ENCODE measurements around the gene ITSN2. TPM values are rescaled to one million over a fixed set of nuclear protein-coding genes. Genes with fewer than 3 reads are reported as not detected.

ITSN2 gene
- total and polyA plus RNA-seq, 2 of the 8 experiments (the other 6 are each of a cell fraction or from before 2014, with no cell fraction given), result 9.3 to 17.0 TPM

DNA sequence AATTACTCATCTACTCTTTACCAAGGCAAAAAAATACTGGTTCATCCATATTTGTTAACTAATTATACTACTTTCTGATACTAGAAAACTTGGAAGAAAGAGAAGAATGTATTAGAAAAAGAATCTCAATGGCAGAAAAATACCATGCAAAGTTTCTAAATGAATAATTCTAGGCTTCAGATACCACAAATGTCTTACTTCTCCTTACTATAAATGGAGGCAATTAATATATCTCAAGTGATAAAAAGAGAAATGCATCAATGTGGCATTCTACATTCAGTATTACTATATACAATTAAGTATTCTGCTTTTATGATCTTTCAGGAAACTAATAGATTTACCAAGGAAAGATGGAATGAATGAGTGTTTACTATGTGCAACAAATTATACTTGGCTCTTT lies 85.5 kb downstream of the ITSN2 start:
- H3K23me2 ChIP-seq (ENCODE audit: low read depth, low read length), result no peaks in the 10 kb centered on the region
- H3K79me1 ChIP-seq (ENCODE audit: low read depth, low read length), result no peaks in the 10 kb centered on the region

More for the DNA sequence above, 85.5 kb downstream of the ITSN2 start:
- H3K4me2 ChIP-seq (ENCODE audit: insufficient read depth in 1 of 2, low read depth in 2 of 2, low read length in 2 of 2), result no peak overlapping the region
- no peak overlapping the region for H3K56ac ChIP-seq (replicated peaks; ENCODE audit: insufficient read length, low read depth, low read length)
- H4K8ac ChIP-seq (ENCODE audit: extremely low read depth, insufficient read depth, low read length), result no peak overlapping the region
- H2AFZ ChIP-seq (ENCODE audit: low read length), result no peak overlapping the region
- no peak overlapping the region for H4K91ac ChIP-seq (replicated peaks; ENCODE audit: insufficient read length, low read length)
- H3K9ac ChIP-seq (replicated peaks in 1 of 4; ENCODE audit: extremely low read depth in 1 of 4, low read depth in 3 of 4, low read length in 3 of 4), result no peak overlapping the region
- H4K5ac ChIP-seq (ENCODE audit: insufficient read length, low read depth, low read length), result no peak overlapping the region
- no peak overlapping the region for H2BK12ac ChIP-seq (ENCODE audit: low read depth, low read length)
- H3K14ac ChIP-seq (ENCODE audit: insufficient read length), result no peak overlapping the region
- no peak overlapping the region for H3K4ac ChIP-seq (replicated peaks; ENCODE audit: insufficient read length, low read depth, low read length)
- H3K18ac ChIP-seq (ENCODE audit: extremely low read depth, low read length), result no peak overlapping the region
- H4K20me1 ChIP-seq (replicated peaks in 1 of 2; ENCODE audit: control insufficient read depth in 1 of 2, insufficient read depth in 2 of 2, low read length in 2 of 2), result no peaks in the 10 kb centered on the region
- H3K27ac ChIP-seq (ENCODE audit: low read depth, low read length), result no peak overlapping the region
- H2BK20ac ChIP-seq (ENCODE audit: low read length), result no peak overlapping the region
- no peaks in the 10 kb centered on the region for H3K9me3 ChIP-seq (ENCODE audit: insufficient read depth in 2 of 2, low read depth in 1 of 2, low read length in 1 of 2)
- CTCF ChIA-PET (ENCODE audit: partially characterized antibody), result no interaction called here
- H2BK5ac ChIP-seq (ENCODE audit: low read depth, low read length), result no peak overlapping the region
- POLR2A ChIA-PET (ENCODE audit: partially characterized antibody), result no interaction called here
- no peak overlapping the region for H3K23ac ChIP-seq (ENCODE audit: insufficient read length)
- FAIRE-seq, result no peak
- no peak for DNase-seq (ENCODE audit: low read depth in 1 of 2, low spot score in 2 of 2)
- no peak for TF ChIP-seq SP2 (IDR thresholded peaks at IDR 0.05; ENCODE audit: low read length)
- no peak overlapping the region for H3K4me3 ChIP-seq (ENCODE audit: extremely low read depth in 1 of 4, insufficient read depth in 2 of 4, low read depth in 3 of 4, low read length in 4 of 4)
- H3K36me3 ChIP-seq (ENCODE audit: control insufficient read depth in 2 of 4, insufficient read depth in 4 of 4, low read length in 3 of 4), result peaks cover 0 to 5% (median under 1%) of the 10 kb centered on the region in 4 experiments; a peak in 2 of 8 replicates
- no peaks in the 10 kb centered on the region for H3K27me3 ChIP-seq (replicated peaks in 1 of 4; ENCODE audit: control insufficient read depth in 3 of 4, extremely low read depth in 1 of 4, insufficient read depth in 3 of 4, low read length in 3 of 4)
- no peak overlapping the region for H2AK5ac ChIP-seq (ENCODE audit: low read depth, low read length)
- H2BK15ac ChIP-seq (ENCODE audit: low read length), result no peak overlapping the region
- H3K79me2 ChIP-seq (ENCODE audit: control insufficient read depth in 1 of 2, insufficient read depth in 2 of 2, low read length in 2 of 2), result no peaks in the 10 kb centered on the region
- H2BK120ac ChIP-seq (replicated peaks; ENCODE audit: low read depth, low read length), result no peak overlapping the region
- peaks cover 0 to 2% (median 1%) of the 10 kb centered on the region in 4 experiments; a peak in 2 of 7 replicates for H3K4me1 ChIP-seq (replicated peaks in 1 of 4; ENCODE audit: control insufficient read depth in 3 of 4, insufficient read depth in 4 of 4, low read length in 3 of 4)

Measured in H1 (cell line).